Effector CD4-positive, alpha-beta T cell (primary cell): ENCODE measurements around the gene FAM151A. TPM values are rescaled to one million over a fixed set of nuclear protein-coding genes. Genes with fewer than 3 reads are reported as not detected.
A peak's percentile ranks its signal among the peaks of the same experiment; 100 is the strongest.

Experiments
- DNase-seq: peaks from one replicate; pipeline ENCODE4 v3.0.0-alpha.2; 2020
- total RNA-seq: gene quantifications from one replicate; lab custom pipeline; 2026; lab: John Stamatoyannopoulos, UW

The FAM151A gene
- total RNA-seq: not detected

DNA sequence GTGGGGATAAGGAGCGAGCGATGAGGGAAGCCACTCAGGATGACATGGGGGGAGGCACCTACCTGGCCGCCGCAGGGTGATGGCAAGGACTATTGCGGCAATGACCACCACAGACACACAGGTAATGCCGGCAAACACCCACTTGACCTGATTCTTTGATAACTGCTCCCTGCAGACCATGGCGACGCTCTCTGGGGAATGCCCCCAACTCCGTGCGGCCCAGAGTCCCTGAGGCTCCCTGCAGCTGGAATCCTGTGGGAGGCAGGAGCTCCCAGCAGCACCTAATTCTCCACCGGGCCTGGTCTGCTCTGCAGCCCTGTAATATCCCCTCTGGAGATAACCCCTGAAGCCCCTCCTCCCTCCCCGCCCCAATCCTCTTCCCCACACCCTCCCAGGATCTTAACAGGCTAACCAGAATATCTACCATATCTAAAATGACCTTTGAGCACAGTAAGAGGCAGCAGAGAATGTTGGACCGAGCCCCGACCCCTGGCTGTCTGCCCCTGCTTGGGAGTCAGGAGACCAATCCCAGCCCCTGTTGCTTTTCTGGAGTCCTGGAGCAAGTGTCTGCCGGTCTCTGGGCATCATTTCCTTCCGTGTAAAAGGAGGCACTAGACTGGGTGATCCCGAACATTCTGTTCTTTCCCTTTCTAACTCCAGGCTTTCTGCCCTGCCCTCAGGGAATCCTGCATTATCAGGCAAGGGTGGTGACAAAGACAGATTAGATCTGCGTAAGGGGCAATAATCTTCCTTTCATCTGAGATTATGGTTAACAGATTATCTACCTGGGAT, at the start of gene FAM151A:
TSS of gene FAM151A (minus strand) at position 310 of the 792 bp plus-strand sequence. CDS start at position 180, 130 bp downstream.
- no peak for DNase-seq

- peak; percentile 45 for DNase-seq
These were observed 48.8 kb upstream of the FAM151A start for GRCh38 chr1:54671985-54672608.

GRCh38 chr1:54668567-54668966, 45.2 kb upstream of the FAM151A start:
- no peak for DNase-seq

GRCh38 chr1:54667797-54668196, 44.5 kb upstream of the FAM151A start:
- no peak for DNase-seq

GRCh38 chr1:54666333-54666732, 43.0 kb upstream of the FAM151A start:
- no peak for DNase-seq

- no peak for DNase-seq
These were observed 42.5 kb upstream of the FAM151A start for GRCh38 chr1:54665852-54666251.

DNA sequence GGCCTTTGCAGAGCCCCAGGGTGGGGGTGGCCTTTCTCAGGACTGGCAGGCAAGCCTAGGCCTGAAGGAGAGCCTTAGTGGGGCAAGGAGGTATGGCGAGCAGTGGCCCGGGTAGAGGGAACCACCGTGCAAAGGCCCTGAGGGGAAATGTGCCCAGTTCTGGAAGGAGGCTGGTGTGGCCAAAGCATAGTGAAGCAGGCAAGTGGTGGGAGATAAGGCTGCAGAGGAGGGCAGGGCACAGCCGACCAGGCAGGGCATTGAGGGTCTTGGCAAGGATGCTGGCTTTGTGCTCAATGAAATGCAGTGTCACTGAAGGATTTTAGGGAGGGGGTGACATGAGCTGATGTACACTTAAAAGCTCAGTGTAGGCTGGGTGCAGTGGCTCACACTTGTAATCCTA, 41.0 kb upstream of the FAM151A start:
- no peak for DNase-seq

GRCh38 chr1:54663725-54664124, 40.4 kb upstream of the FAM151A start:
- DNase-seq: no peak

DNA sequence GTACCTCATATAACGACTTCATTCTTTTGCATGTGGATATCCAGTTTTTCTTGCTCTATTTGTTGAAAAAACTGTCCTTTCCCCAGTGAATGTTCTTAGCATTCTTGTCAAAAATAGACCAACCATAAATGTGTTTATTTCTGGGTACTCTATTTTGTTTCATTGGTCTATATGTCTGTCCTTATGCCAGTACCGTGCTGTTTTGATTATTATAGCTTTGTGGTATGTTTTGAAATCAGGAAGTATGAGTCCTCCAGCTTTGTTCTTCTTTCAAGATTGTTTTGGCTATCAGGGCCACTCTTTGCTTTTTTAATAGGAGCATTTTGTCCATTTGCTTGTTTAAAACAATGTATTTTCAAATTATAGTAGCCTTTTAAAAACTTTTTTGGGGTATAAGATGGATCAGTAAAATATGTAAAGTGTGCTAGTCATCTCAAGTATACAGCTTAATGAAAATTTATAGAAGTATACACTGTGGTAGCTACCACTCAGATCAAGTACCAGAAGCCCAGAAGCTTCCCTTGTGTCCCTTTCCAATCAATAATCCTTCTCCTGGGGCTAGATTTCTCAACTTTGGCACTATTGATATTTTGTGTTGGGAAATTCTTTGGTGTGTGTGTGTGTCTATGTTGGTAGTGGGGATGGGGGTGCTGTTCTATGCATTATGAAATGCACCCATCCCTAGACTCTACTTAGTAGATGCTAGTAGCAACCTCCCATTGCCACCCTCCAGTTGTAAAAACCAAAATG, 35.0 kb upstream of the FAM151A start:
- no peak for DNase-seq

- no peak for DNase-seq
These were observed 29.7 kb upstream of the FAM151A start for GRCh38 chr1:54653036-54653435.

- no peak for DNase-seq
These were observed 28.8 kb upstream of the FAM151A start for GRCh38 chr1:54652168-54652567.

DNA sequence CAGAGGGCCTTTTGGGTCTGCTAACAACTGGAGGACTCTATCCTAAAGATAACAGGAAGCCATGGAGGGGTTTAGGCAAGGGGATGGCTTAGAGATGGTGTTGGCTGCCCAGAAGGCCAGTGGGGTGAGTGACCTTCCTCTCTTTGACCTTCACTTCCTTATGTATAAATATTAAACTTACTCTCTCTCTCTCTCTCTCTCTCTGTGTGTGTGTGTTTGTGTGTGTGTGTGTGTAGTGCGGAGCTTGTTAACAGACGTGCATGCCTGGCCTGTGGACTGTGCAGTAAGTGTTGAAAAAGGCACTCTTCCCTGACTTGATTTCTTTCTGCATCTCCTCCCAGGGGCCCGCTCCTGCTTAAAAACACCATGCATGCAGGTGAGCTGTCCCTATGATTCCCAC, 28.3 kb upstream of the FAM151A start:
- no peak for DNase-seq

DNA sequence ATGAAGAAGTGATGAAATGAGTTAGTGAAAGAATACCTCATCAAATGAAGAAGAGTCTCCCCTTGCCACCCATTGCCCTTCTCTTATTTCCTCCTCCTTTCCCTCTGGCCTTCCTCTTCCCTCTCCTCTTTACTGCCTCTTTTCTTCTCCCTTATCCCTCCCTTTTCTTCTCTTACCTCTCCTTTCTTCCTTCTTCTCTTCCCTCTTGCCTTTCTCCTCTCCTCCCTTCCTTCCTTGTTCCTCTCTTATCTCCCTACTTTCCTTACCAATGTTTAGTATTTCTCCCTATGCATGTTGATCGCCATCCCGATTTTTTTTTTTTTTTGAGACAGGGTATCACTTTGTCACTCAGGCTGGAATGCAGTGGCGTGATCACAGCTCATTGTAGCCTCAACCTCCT, 27.1 kb upstream of the FAM151A start:
- DNase-seq: no peak

DNA sequence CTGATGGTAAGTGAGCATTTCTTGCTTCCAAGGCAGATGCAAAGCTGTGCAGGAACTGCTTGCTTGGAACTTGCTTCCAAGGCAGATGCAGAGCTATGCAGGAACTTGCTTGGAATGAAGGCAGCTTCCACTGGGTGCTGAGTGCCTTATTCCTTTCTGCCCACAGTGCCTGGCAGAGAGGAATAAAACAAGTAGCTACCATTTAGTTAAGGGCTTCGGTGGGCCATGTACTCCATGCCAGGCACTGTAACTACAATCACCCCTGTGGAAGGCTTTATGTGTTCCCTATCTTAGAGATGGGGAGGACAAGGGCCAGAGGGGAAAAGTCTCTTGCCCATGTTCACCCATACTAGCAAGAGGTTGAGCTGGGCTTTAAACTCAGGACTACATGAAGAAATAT, 26.6 kb upstream of the FAM151A start:
- no peak for DNase-seq

- no peak for DNase-seq
These were observed 26.0 kb upstream of the FAM151A start for GRCh38 chr1:54649130-54649898.

DNA sequence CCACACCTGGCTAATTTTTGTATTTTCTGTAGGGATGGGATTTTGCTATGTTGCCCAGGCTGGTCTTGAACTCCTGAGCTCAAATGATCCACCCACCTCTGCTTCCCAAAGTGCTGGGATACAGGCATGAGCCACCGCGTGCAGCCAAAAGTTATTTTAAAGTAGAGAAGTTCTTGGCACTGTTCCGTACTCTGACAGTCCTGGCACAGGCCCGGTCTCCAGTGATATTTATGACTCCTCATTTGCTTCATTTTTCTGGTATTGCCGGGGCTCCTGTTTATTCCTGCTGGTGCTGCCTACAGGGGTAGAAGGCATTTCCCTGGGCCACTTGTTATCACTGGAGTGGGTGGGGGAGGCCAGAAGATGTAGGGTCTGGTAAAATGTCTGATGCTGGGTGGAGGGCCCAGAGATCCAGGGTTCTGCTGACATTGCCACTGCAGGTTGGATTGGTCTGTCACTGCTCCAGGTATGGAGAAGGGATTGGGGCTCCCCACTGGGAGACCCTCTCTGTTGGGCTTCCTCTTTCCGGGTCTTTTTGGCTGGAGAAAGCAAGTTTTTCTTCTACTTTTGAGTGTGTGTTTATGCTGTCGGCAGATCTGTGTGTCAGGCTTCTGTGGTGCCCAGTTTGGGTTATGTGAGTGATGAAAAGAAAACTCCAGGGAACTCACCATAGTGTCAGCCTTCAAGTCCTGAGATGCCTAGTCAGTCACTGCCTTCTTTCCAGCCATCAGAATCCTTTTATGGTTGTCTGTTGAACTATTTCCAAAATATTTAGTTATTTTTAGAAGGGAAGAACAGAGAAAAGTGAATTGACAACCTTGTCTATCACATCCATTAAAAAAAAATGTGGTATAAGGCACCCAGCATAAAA, 22.7 kb upstream of the FAM151A start:
- DNase-seq: no peak

DNA sequence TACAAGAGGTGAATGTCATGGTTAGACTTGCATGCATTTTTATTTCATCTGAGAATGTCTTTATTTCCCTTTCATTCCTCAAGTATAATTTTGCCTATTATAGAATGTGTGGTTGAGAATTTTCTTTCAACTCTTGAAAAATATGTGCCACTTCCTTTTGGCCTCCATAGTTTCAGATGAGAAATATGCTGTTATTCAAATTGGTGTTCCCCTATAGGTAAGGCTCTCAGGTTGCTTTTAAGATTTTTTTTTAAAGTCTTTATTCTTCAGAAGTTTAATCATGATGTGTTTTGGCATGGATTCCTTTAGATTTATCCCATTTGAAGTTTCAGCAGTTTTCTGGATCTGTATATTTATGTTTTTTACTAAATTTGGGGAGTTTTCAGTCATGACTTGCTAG, 20.4 kb upstream of the FAM151A start:
- DNase-seq: no peak

GRCh38 chr1:54640863-54641836, 17.8 kb upstream of the FAM151A start, which contains the start of gene MROH7:
MROH7 (plus strand) TSS chr1:54641786; CDS start chr1:54652927, 11,141 bp downstream.
- DNase-seq: no peak

DNA sequence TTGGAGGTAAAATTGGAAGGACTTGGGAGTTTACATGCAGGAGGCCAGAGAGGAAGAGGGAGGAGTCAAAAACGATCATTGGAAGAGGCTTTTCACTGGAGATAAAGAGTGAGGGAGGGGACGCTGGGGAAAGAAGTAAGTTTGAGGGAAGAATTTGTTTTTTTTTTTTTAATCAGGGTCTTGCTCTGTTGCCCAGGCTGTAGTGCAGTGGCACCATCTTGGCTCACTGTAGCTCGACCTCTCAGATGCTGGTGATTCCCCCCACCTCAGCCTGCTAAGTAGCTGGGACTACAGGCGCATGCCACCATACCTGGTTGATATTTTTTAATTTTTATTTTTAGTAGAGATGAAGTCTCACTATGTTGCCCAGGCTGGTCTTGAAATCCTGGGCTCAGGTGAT, 17.0 kb upstream of the FAM151A start:
- no peak for DNase-seq
